Nephron (organoid): ENCODE measurements around the gene TMEM270.
A peak's percentile ranks its signal among the peaks of the same experiment; 100 is the strongest.
"Not testable (repeated sequence)": the region's sequence is repeated elsewhere in the genome, so short reads cannot be mapped to it uniquely, and the experiment has no call there.

ENCODE experiments used
- H3K27ac Mint-ChIP-seq, 3 experiments: 2 replicates each; pipeline ENCODE4 v1.8.0; 2020; ENCODE audit warnings: mixed read lengths in 3 of 3, mild to moderate bottlenecking in 2 of 3, moderate library complexity in 1 of 3
- H3K27me3 Mint-ChIP-seq: 2 replicates; pipeline ENCODE4 v1.8.0; 2021; ENCODE audit warnings: low read depth, mild to moderate bottlenecking, moderate library complexity, mixed read lengths
- H3K36me3 Mint-ChIP-seq: 2 replicates; pipeline ENCODE4 v1.8.0; 2020; ENCODE audit warnings: low read depth, mixed read lengths
- H3K4me1 Mint-ChIP-seq: 2 replicates; pipeline ENCODE4 v1.8.0; 2020; ENCODE audit warnings: mixed read lengths
- H3K4me3 Mint-ChIP-seq, 3 experiments: 2 replicates each; pipeline ENCODE4 v1.8.0; 2020; ENCODE audit warnings: mild to moderate bottlenecking in 3 of 3, mixed read lengths in 3 of 3, moderate library complexity in 2 of 3
- H3K9me3 Mint-ChIP-seq: 2 replicates; pipeline ENCODE4 v1.8.0; 2020; ENCODE audit warnings: mixed read lengths
- CTCF ChIP-seq, 3 experiments: fragments of 200-600 bp; sonication (generic); IDR thresholded peaks; one replicate each; pipeline ENCODE4 v1.5.0; 2021; ENCODE audit warnings: antibody characterized with exemption in 3 of 3; ENCODE audit not compliant: unreplicated experiment in 3 of 3

TMEM270 gene

GRCh38 chr7:73831584-73831833 lies 29.4 kb upstream of the TMEM270 start:
- Mint-ChIP-seq H3K9me3 (no peaks in the 10 kb centered on the region), H3K36me3 (no peaks in the 10 kb centered on the region), H3K27ac (peak overlapping the region; percentile 86 to 98 (median 90)), H3K4me3 (peak overlapping the region; percentile 82 to 85 (median 84)), H3K4me1 (peaks cover 38% of the 10 kb centered on the region), H3K27me3 (peaks cover 25% of the 10 kb centered on the region)
- TF ChIP-seq CTCF (IDR thresholded peaks at IDR 0.05; ENCODE audit: unreplicated experiment in 3 of 3), result no peak

- TF ChIP-seq CTCF (IDR thresholded peaks at IDR 0.05; ENCODE audit: unreplicated experiment in 3 of 3), result no peak
- H3K36me3 Mint-ChIP-seq, result no peaks in the 10 kb centered on the region
- H3K4me3 Mint-ChIP-seq, result peak overlapping the region; percentile 82 to 85 (median 84)
- H3K4me1 Mint-ChIP-seq, result peaks cover 32% of the 10 kb centered on the region
- peak overlapping the region; percentile 86 to 98 (median 90) for H3K27ac Mint-ChIP-seq
- H3K9me3 Mint-ChIP-seq, result no peaks in the 10 kb centered on the region
- peaks cover 23% of the 10 kb centered on the region for H3K27me3 Mint-ChIP-seq
Observed at GRCh38 chr7:73831834-73832651, 28.9 kb upstream of the TMEM270 start.

GRCh38 chr7:73832806-73833205 lies 28.2 kb upstream of the TMEM270 start:
- Mint-ChIP-seq H3K4me3 (peak overlapping the region; percentile 82 to 85 (median 84)), H3K27ac (peak overlapping the region in 2 of 3 experiments; percentile 90 to 98), H3K36me3 (no peaks in the 10 kb centered on the region), H3K4me1 (peaks cover 25% of the 10 kb centered on the region), H3K27me3 (peaks cover 18% of the 10 kb centered on the region), H3K9me3 (no peaks in the 10 kb centered on the region)
- no peak for TF ChIP-seq CTCF (IDR thresholded peaks at IDR 0.05; ENCODE audit: unreplicated experiment in 3 of 3)

GRCh38 chr7:73833251-73833919 lies 27.6 kb upstream of the TMEM270 start:
- H3K9me3 Mint-ChIP-seq, result no peaks in the 10 kb centered on the region
- H3K4me1 Mint-ChIP-seq, result peaks cover 19% of the 10 kb centered on the region
- peak overlapping the region in 2 of 3 experiments; percentile 21 to 75 for H3K27ac Mint-ChIP-seq
- H3K27me3 Mint-ChIP-seq, result peaks cover 17% of the 10 kb centered on the region
- no peak for TF ChIP-seq CTCF (IDR thresholded peaks at IDR 0.05; ENCODE audit: unreplicated experiment in 3 of 3)
- no peaks in the 10 kb centered on the region for H3K36me3 Mint-ChIP-seq
- H3K4me3 Mint-ChIP-seq, result peak overlapping the region in 2 of 3 experiments; percentile 64 to 72

- H3K27ac Mint-ChIP-seq, result no peak overlapping the region
- H3K4me1 Mint-ChIP-seq, result peaks cover 10% of the 10 kb centered on the region
- no peaks in the 10 kb centered on the region for H3K9me3 Mint-ChIP-seq
- TF ChIP-seq CTCF (IDR thresholded peaks at IDR 0.05; ENCODE audit: unreplicated experiment in 3 of 3), result no peak
- no peak overlapping the region for H3K4me3 Mint-ChIP-seq
- no peaks in the 10 kb centered on the region for H3K36me3 Mint-ChIP-seq
- peaks cover 12% of the 10 kb centered on the region for H3K27me3 Mint-ChIP-seq
Observed at GRCh38 chr7:73834626-73835191, 26.2 kb upstream of the TMEM270 start.

GRCh38 chr7:73837167-73837566 lies 23.8 kb upstream of the TMEM270 start:
- H3K27ac Mint-ChIP-seq, H3K4me3 Mint-ChIP-seq, H3K36me3 Mint-ChIP-seq, H3K27me3 Mint-ChIP-seq, H3K4me1 Mint-ChIP-seq, H3K9me3 Mint-ChIP-seq: not testable (repeated sequence)
